ENCODE results near the gene KCNH8. TPM values are rescaled to one million over a fixed set of nuclear protein-coding genes. Genes with fewer than 3 reads are reported as not detected.

Gene KCNH8
- total and polyA plus RNA-seq, 2 of the 4 experiments (the other 2 are of a cell fraction): not detected

- no peak overlapping the region for H2BK15ac ChIP-seq (ENCODE audit: low read depth, low read length)
- no peaks in the 10 kb centered on the region; the same call in 1 of the 2 replicates for H3K9me3 ChIP-seq (ENCODE audit: control insufficient read depth, insufficient read depth, low read length)
- H2BK120ac ChIP-seq (ENCODE audit: low read depth, low read length): no peak overlapping the region
Measured at GRCh38 chr3:19183584-19183983, 35.3 kb downstream of the KCNH8 start.

More at GRCh38 chr3:19183584-19183983, 35.3 kb downstream of the KCNH8 start:
- H4K20me1 ChIP-seq (ENCODE audit: insufficient read depth, low read length): no peaks in the 10 kb centered on the region
- no peaks in the 10 kb centered on the region for H3K79me1 ChIP-seq (ENCODE audit: low read depth in 1 of 2, low read length in 2 of 2)
- H4K5ac ChIP-seq (ENCODE audit: low read depth, low read length): no peak overlapping the region
- DNase-seq (no peak), ATAC-seq (ENCODE audit: low read depth) (no peak)
- no peak overlapping the region for H3K4me3 ChIP-seq (ENCODE audit: insufficient read depth, low read depth, low read length)
- H3K18ac ChIP-seq (ENCODE audit: low read depth, low read length): no peak overlapping the region
- no TSS peak for BruUV-seq (replicated peaks)
- no peak overlapping the region for H3K56ac ChIP-seq (ENCODE audit: extremely low read depth, insufficient read depth, low read length)
- no peak overlapping the region for H3K27ac ChIP-seq (ENCODE audit: insufficient read depth, low read length)
- H3K14ac ChIP-seq (replicated peaks; ENCODE audit: low read depth, low read length): no peak overlapping the region
- intact Hi-C loops (cut with micrococcal nuclease): no loop called here
- no peak overlapping the region for H2AFZ ChIP-seq (replicated peaks; ENCODE audit: low read length, poor library complexity)
- no CpG with 5 or more reads among the region's 5 CpGs for WGBS, 2 experiments (ENCODE audit: extremely low coverage in 2 of 2, insufficient read length in 1 of 2)
- no peaks in the 10 kb centered on the region for H3K4me1 ChIP-seq (ENCODE audit: control insufficient read depth, insufficient read depth, low read length)
- H4K8ac ChIP-seq (ENCODE audit: low read depth in 2 of 2, low read length in 2 of 2): no peak overlapping the region
- CTCF ChIA-PET: no interaction called here
- no peak overlapping the region for H3K4ac ChIP-seq (ENCODE audit: low read depth, low read length)
- no peak overlapping the region for H4K91ac ChIP-seq (ENCODE audit: insufficient read depth, low read depth, low read length)
- H3K9me1 ChIP-seq (ENCODE audit: insufficient read depth, low read length): no peaks in the 10 kb centered on the region
- in situ Hi-C loops (cut with MboI; ENCODE audit: low sequenced_read_pairs): no loop called here
- no peak overlapping the region for H2BK20ac ChIP-seq (ENCODE audit: low read depth, low read length)
- POLR2A ChIA-PET (ENCODE audit: unreplicated experiment): no interaction called here
- dilution Hi-C loops (cut with HindIII; ENCODE audit: low sequenced_read_pairs, unreplicated experiment): no loop called here
- no peak overlapping the region for H3K4me2 ChIP-seq (ENCODE audit: low read depth, low read length)
- no peak overlapping the region for H2BK5ac ChIP-seq (ENCODE audit: low read depth, low read length, poor library complexity, severe bottlenecking)
- TF ChIP-seq FOS (IDR thresholded peaks at IDR 0.05; ENCODE audit: low read depth, low read length) (no peak), NFE2L2 (IDR thresholded peaks at IDR 0.05; ENCODE audit: low read depth, low read length) (no peak), RFX5 (IDR thresholded peaks at IDR 0.05; ENCODE audit: low read depth, low read length) (no peak), CEBPB (IDR thresholded peaks at IDR 0.05; ENCODE audit: low read depth, low read length) (no peak), MAFK (IDR thresholded peaks at IDR 0.05; ENCODE audit: low read depth, low read length) (no peak), CHD1 (IDR thresholded peaks at IDR 0.05; ENCODE audit: low read depth, low read length) (no peak), MAZ (IDR thresholded peaks at IDR 0.05; ENCODE audit: borderline replicate concordance, low read depth, low read length) (no peak), SMC3 (IDR thresholded peaks at IDR 0.05; ENCODE audit: low read depth, low read length) (no peak), MXI1 (IDR thresholded peaks at IDR 0.05; ENCODE audit: borderline replicate concordance, low read depth, low read length) (no peak), POLR2A (IDR thresholded peaks at IDR 0.05; ENCODE audit: low read depth, low read length) (no peak), BHLHE40 (IDR thresholded peaks at IDR 0.05; ENCODE audit: low read depth, low read length) (no peak)
- TF ChIP-seq, protein P1, sequence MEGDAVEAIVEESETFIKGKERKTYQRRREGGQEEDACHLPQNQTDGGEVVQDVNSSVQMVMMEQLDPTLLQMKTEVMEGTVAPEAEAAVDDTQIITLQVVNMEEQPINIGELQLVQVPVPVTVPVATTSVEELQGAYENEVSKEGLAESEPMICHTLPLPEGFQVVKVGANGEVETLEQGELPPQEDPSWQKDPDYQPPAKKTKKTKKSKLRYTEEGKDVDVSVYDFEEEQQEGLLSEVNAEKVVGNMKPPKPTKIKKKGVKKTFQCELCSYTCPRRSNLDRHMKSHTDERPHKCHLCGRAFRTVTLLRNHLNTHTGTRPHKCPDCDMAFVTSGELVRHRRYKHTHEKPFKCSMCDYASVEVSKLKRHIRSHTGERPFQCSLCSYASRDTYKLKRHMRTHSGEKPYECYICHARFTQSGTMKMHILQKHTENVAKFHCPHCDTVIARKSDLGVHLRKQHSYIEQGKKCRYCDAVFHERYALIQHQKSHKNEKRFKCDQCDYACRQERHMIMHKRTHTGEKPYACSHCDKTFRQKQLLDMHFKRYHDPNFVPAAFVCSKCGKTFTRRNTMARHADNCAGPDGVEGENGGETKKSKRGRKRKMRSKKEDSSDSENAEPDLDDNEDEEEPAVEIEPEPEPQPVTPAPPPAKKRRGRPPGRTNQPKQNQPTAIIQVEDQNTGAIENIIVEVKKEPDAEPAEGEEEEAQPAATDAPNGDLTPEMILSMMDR (conservative IDR thresholded peaks at IDR 0.05; ENCODE audit: low read depth, low read length): no peak
- no peak overlapping the region for H2AK5ac ChIP-seq (ENCODE audit: low read depth, low read length)
- no peaks in the 10 kb centered on the region for H3K27me3 ChIP-seq (ENCODE audit: control insufficient read depth, insufficient read depth, low read length)
- H3K36me3 ChIP-seq (ENCODE audit: control insufficient read depth, insufficient read depth, low read length): no peaks in the 10 kb centered on the region
- no peak overlapping the region for H2AK9ac ChIP-seq (replicated peaks; ENCODE audit: low read depth, low read length, poor library complexity)
- H3K23ac ChIP-seq (ENCODE audit: low read depth, low read length): no peak overlapping the region
- H3K9ac ChIP-seq (ENCODE audit: low read depth, low read length): no peak overlapping the region
